Ovary (tissue), 3 donors: Measurements from ENCODE around the gene CIDEA.

Source experiments
- CTCF ChIP-seq, 3 donors: fragments of 450-650 bp in 2 of 3; fragments of 200-600 bp in 1 of 3; IDR thresholded peaks; one replicate each; pipeline versions ENCODE4 v1.5.1 to v1.8.0; 2016 to 2022; ENCODE audit warnings: antibody characterized with exemption in 3 of 3, mild to moderate bottlenecking in 1 of 3
- EP300 ChIP-seq: sonication (generic); formaldehyde crosslinking; IDR thresholded peaks from one replicate; pipeline ENCODE4 v1.6.1; 2017; ENCODE audit warnings: antibody characterized with exemption
- POLR2A ChIP-seq: fragments of 450-650 bp; IDR thresholded peaks from one replicate; pipeline ENCODE4 v1.6.1; 2017; ENCODE audit warnings: antibody characterized with exemption, mild to moderate bottlenecking, moderate library complexity
- donor health status: DM: no; HTN: no; CAD: no.

GRCh38 chr18:12231040-12231882 lies 22.9 kb upstream of the CIDEA start:
- no peak for TF ChIP-seq CTCF (IDR thresholded peaks at IDR 0.05)
- TF ChIP-seq POLR2A, result no peak
- no peak for TF ChIP-seq EP300
